Vagina (tissue), 2 donors: ENCODE results near the gene EME2.

Experiments
- CTCF ChIP-seq, 3 experiments: fragments of 450-650 bp in 2 of 3; fragments of 200-600 bp in 1 of 3; sonication (generic) in 1 of 3; IDR thresholded peaks; one replicate each; pipeline ENCODE4 v1.5.1; 2017 to 2019; ENCODE audit warnings: antibody characterized with exemption in 3 of 3, mild to moderate bottlenecking in 2 of 3, moderate library complexity in 2 of 3
- POLR2AphosphoS5 ChIP-seq, 2 donors: sonication (generic); formaldehyde crosslinking; IDR thresholded peaks; one replicate each; pipeline ENCODE4 v1.9.0; 2017; ENCODE audit warnings: antibody characterized with exemption in 2 of 2, mild to moderate bottlenecking in 2 of 2, low read depth in 1 of 2; ENCODE audit not compliant: insufficient read depth in 1 of 2

DNA sequence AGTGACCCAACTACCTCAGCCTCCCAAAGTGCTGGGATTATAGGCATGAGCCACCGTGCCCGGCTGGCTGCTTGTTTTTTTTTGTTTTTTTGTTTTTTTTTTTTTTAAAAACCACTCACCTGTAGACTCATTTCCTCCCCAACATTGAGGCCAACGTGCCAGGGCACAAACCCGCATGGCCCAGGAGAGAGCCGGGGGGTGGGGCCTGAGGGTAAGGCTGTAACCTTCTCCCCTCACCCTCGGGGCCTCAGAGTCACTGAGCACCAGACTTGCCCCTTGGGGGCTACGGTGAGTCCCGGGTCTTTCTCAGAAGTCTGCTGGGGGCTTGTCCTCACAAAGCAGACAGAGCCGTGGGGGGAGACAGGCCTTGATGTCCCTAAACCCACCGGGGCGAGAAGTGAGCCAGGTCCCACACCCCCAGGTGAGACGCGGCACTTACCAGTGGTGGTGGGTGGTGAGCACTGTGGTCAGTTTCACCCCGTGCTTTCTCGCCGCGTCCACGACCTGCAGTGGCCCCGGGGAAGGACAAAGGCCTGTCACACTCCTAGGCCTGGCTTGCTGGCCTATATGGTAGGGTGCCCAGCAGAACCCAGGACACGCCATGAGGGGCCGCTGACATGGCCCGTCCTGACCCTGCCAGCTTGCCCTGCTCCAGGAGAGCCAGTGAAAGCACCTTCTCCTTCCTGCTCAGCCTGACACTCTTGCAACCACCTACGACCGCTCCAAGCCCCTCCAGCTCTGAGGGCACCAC is 49.4 kb downstream of the EME2 start:
- no peak for TF ChIP-seq CTCF (IDR thresholded peaks at IDR 0.05)
- no peak for TF ChIP-seq POLR2AphosphoS5 (IDR thresholded peaks at IDR 0.05; ENCODE audit: insufficient read depth in 1 of 2, low read depth in 1 of 2)
